ENCODE results near the gene CAMK2A.

- TF ChIP-seq CTCF (conservative IDR thresholded peaks at IDR 0.05 in 1 of 2, IDR thresholded peaks at IDR 0.05 in 1 of 2; ENCODE audit: low read depth in 1 of 2, low read length in 2 of 2) = no peak
- TF ChIP-seq EZH2 (IDR thresholded peaks at IDR 0.05; ENCODE audit: low read length, missing control alignments) = no peak
Measured at GRCh38 chr5:150202501-150202900, 87.1 kb downstream of the CAMK2A start.

Data from fibroblast of lung (primary cell).